Testis (tissue), 3 donors: Measurements from ENCODE around the gene TMED10. TPM values are rescaled to one million over a fixed set of nuclear protein-coding genes. Genes with fewer than 3 reads are reported as not detected.

Experiments
- DNase-seq: peaks from one replicate; pipeline ENCODE4 v3.0.0-alpha.2; 2019
- H3K27ac ChIP-seq, 2 donors: fragments of 200-600 bp; sonication (generic); one replicate each; pipeline ENCODE4 v1.5.1; 2019
- H3K27me3 ChIP-seq: fragments of 200-600 bp; sonication (generic); one replicate; pipeline ENCODE4 v1.5.1; 2019
- H3K36me3 ChIP-seq: fragments of 200-600 bp; sonication (generic); one replicate; pipeline ENCODE4 v1.5.1; 2017; ENCODE audit warnings: low read depth; ENCODE audit errors: missing control alignments
- H3K4me1 ChIP-seq: fragments of 200-600 bp; sonication (generic); one replicate; pipeline ENCODE4 v1.5.1; 2019
- H3K4me3 ChIP-seq, 2 donors: fragments of 200-600 bp; sonication (generic); one replicate each; pipeline ENCODE4 v1.5.1; 2017 to 2019
- H3K9me3 ChIP-seq: fragments of 200-600 bp; sonication (generic); one replicate; pipeline ENCODE4 v1.5.1; 2017
- CTCF ChIP-seq, 3 experiments: fragments of 450-650 bp in 2 of 3; fragments of 200-600 bp in 1 of 3; sonication (generic) in 1 of 3; IDR thresholded peaks; one replicate each; pipeline ENCODE4 v1.5.1; 2016 to 2019; ENCODE audit warnings: antibody characterized with exemption in 3 of 3, mild to moderate bottlenecking in 2 of 3, moderate library complexity in 1 of 3
- POLR2A ChIP-seq: fragments of 450-650 bp; IDR thresholded peaks from one replicate; pipeline ENCODE4 v1.6.1; 2017; ENCODE audit warnings: antibody characterized with exemption, mild to moderate bottlenecking, moderate library complexity
- WGBS, 2 donors: methylation state at CpG; one replicate each; pipeline ENCODE4 v1.1.5; 2018; 5-methylcytosine and 5-hydroxymethylcytosine counted together
- intact Hi-C: fragments of 100-400 bp; cut with DNase I; formaldehyde crosslinking; loops from one replicate; pipeline ENCODE4 v1.15.1; 2023; ENCODE audit warnings: low total_unique reads
- polyA plus RNA-seq: library from polyadenylated mRNA; stranded (reverse); fragments of 350-450 nt; fragmentation: Illumina TruSeq; extraction: RNeasy Lipid Tissue Mini Kit (QIAGEN cat#74804); gene quantifications from one replicate; pipeline ENCODE4 v1.2.3, GENCODE V29; 2014; ENCODE audit warnings: low read depth, low replicate concordance; ENCODE audit not compliant: insufficient read depth
- total RNA-seq, 2 donors: library from RNA; depleted of rRNA; stranded (reverse); fragments of >200 nt; gene quantifications; one replicate each; pipeline ENCODE4 v1.2.3, GENCODE V29; 2016

The TMED10 gene
- total and polyA plus RNA-seq, 3 donors from 2014 or later: 255 to 417 (median 334) TPM

GRCh38 chr14:75123991-75124390 is 52.4 kb downstream of the TMED10 start:
- DNase-seq: peak; percentile 26
- H3K4me3 ChIP-seq: no peak overlapping the region
- H3K27ac ChIP-seq: no peak overlapping the region
- no peaks in the 10 kb centered on the region for H3K9me3 ChIP-seq
- H3K27me3 ChIP-seq: no peaks in the 10 kb centered on the region
- H3K36me3 ChIP-seq: no peaks in the 10 kb centered on the region
- H3K4me1 ChIP-seq: peaks cover 22% of the 10 kb centered on the region
- TF ChIP-seq POLR2A (no peak), CTCF (IDR thresholded peaks at IDR 0.05) (no peak)
- intact Hi-C loops: no loop called here
- WGBS, 2 donors: 36 to 43% methylated on average over 7 of the region's 7 CpGs

GRCh38 chr14:75121552-75121951 is 54.9 kb downstream of the TMED10 start:
- Histone ChIP-seq H3K4me1 (peaks cover 9% of the 10 kb centered on the region), H3K9me3 (no peaks in the 10 kb centered on the region), H3K36me3 (no peaks in the 10 kb centered on the region), H3K4me3 (no peak overlapping the region), H3K27me3 (no peaks in the 10 kb centered on the region), H3K27ac (no peak overlapping the region)
- DNase-seq: no peak
- 72 to 80% methylated on average over 7 of the region's 7 CpGs for WGBS, 2 donors
- intact Hi-C loops: no loop called here
- no peak for TF ChIP-seq CTCF (IDR thresholded peaks at IDR 0.05)
- TF ChIP-seq POLR2A: no peak

- Histone ChIP-seq H3K27me3 (no peaks in the 10 kb centered on the region), H3K4me1 (peaks cover 6% of the 10 kb centered on the region), H3K4me3 (no peak overlapping the region), H3K9me3 (no peaks in the 10 kb centered on the region), H3K27ac (no peak overlapping the region), H3K36me3 (no peaks in the 10 kb centered on the region)
- 73 to 76% methylated on average over 3 of the region's 3 CpGs for WGBS, 2 donors
- TF ChIP-seq CTCF (IDR thresholded peaks at IDR 0.05): no peak
- TF ChIP-seq POLR2A: no peak
- no peak for DNase-seq
- intact Hi-C loops: no loop called here
Measured at GRCh38 chr14:75120541-75121291, 55.7 kb downstream of the TMED10 start.

GRCh38 chr14:75119056-75119455 is 57.4 kb downstream of the TMED10 start:
- no peak for TF ChIP-seq CTCF (IDR thresholded peaks at IDR 0.05)
- TF ChIP-seq POLR2A: no peak
- intact Hi-C loops: no loop called here
- no peaks in the 10 kb centered on the region for H3K4me1 ChIP-seq
- no peak for DNase-seq
- H3K4me3 ChIP-seq: no peak overlapping the region
- H3K27ac ChIP-seq: no peak overlapping the region
- 87 to 94% methylated on average over 2 of the region's 2 CpGs for WGBS, 2 donors
- no peaks in the 10 kb centered on the region for H3K36me3 ChIP-seq
- H3K9me3 ChIP-seq: no peaks in the 10 kb centered on the region
- H3K27me3 ChIP-seq: no peaks in the 10 kb centered on the region
